Globus pallidus (tissue), 1 donor: ENCODE data around the gene PLD5.
A peak's percentile ranks its signal among the peaks of the same experiment; 100 is the strongest.
"Not testable (repeated sequence)": the region's sequence is repeated elsewhere in the genome, so short reads cannot be mapped to it uniquely, and the experiment has no call there.

Source experiments
- DNase-seq: peaks from one replicate; pipeline ENCODE4 v3.0.0-alpha.2; 2015; ENCODE audit warnings: low spot score

The PLD5 gene

GRCh38 chr1:242276769-242277168, 247.7 kb downstream of the PLD5 start:
- not testable (repeated sequence) for DNase-seq

GRCh38 chr1:242267004-242267403, 257.5 kb downstream of the PLD5 start:
- DNase-seq, result not testable (repeated sequence)

GRCh38 chr1:242264419-242264818, 260.1 kb downstream of the PLD5 start:
- DNase-seq, result not testable (repeated sequence)

- DNase-seq, result peak; percentile 68
Measured at GRCh38 chr1:242245255-242245654, 279.2 kb downstream of the PLD5 start.

- peak; percentile 52 for DNase-seq
Measured at GRCh38 chr1:242243472-242243871, 281.0 kb downstream of the PLD5 start.

- peak; percentile 20 for DNase-seq
Measured at GRCh38 chr1:242242983-242243382, 281.5 kb downstream of the PLD5 start.

- no peak for DNase-seq
Measured at GRCh38 chr1:242241936-242242335, 282.6 kb downstream of the PLD5 start.

- no peak for DNase-seq
Measured at GRCh38 chr1:242240691-242241090, 283.8 kb downstream of the PLD5 start.

- DNase-seq, result no peak
Measured at GRCh38 chr1:242240077-242240476, 284.4 kb downstream of the PLD5 start.

- no peak for DNase-seq
Measured at GRCh38 chr1:242239398-242239797, 285.1 kb downstream of the PLD5 start.

GRCh38 chr1:242237051-242237450, 287.4 kb downstream of the PLD5 start:
- DNase-seq, result no peak

- no peak for DNase-seq
Measured at GRCh38 chr1:242228991-242229390, 295.5 kb downstream of the PLD5 start.

GRCh38 chr1:242225767-242226573, 298.5 kb downstream of the PLD5 start:
- DNase-seq, result no peak

GRCh38 chr1:242224878-242225766, 299.4 kb downstream of the PLD5 start:
- DNase-seq, result not testable (repeated sequence)

GRCh38 chr1:242224461-242224860, 300.0 kb downstream of the PLD5 start:
- no peak for DNase-seq

- no peak for DNase-seq
Measured at GRCh38 chr1:242219905-242220304, 304.6 kb downstream of the PLD5 start.

- DNase-seq, result no peak
Measured at GRCh38 chr1:242219298-242219901, 305.1 kb downstream of the PLD5 start.

GRCh38 chr1:242216368-242216767, 308.1 kb downstream of the PLD5 start:
- DNase-seq, result no peak

GRCh38 chr1:242214455-242214854, 310.0 kb downstream of the PLD5 start:
- not testable (repeated sequence) for DNase-seq

- not testable (repeated sequence) for DNase-seq
Measured at GRCh38 chr1:242212961-242213360, 311.5 kb downstream of the PLD5 start.

- DNase-seq, result no peak
Measured at GRCh38 chr1:242212401-242212800, 312.1 kb downstream of the PLD5 start.

GRCh38 chr1:242211254-242212022, 313.1 kb downstream of the PLD5 start:
- no peak for DNase-seq
